H1 (cell line): Measurements from ENCODE around the gene DOCK3. TPM values are rescaled to one million over a fixed set of nuclear protein-coding genes. Genes with fewer than 3 reads are reported as not detected.

Experiments used
- CHD1 ChIP-seq: IDR thresholded peaks from 2 replicates; pipeline ENCODE4 v1.6.1; 2012; ENCODE audit warnings: low read depth, low read length, improper control_type of control experiment
- CTBP2 ChIP-seq: IDR thresholded peaks from 2 replicates; pipeline ENCODE4 v1.7.0; 2011; ENCODE audit warnings: borderline replicate concordance, mild to moderate bottlenecking, moderate library complexity, mixed read lengths, low read length; ENCODE audit not compliant: insufficient read depth, insufficient read length
- NANOG ChIP-seq: IDR thresholded peaks from 2 replicates; pipeline ENCODE4 v1.6.1; 2011; ENCODE audit warnings: low read length, low read depth, mild to moderate bottlenecking, inconsistent platforms; ENCODE audit not compliant: insufficient read depth, poor library complexity, severe bottlenecking
- NRF1 ChIP-seq: IDR thresholded peaks from 2 replicates; pipeline ENCODE4 v1.6.1; 2011; ENCODE audit warnings: mild to moderate bottlenecking, low read depth, low read length, improper control_type of control experiment
- POU5F1 ChIP-seq: IDR thresholded peaks from 2 replicates; pipeline ENCODE4 v1.6.1; 2011; ENCODE audit warnings: low read depth, mild to moderate bottlenecking, low read length, moderate library complexity
- polyA plus RNA-seq, 7 experiments: library from polyadenylated mRNA; depleted of rRNA in 3 of 7; stranded (reverse) in 5 of 7; unstranded in 2 of 7; fragments of >200 nt in 5 of 7; fragments of 200-250 nt in 2 of 7; gene quantifications; 1 replicate in 5 of 7; 2 replicates in 1 of 7; 4 replicates in 1 of 7; pipeline versions ENCODE4 v1.2.1 to v1.2.3, GENCODE V29; 2011 to 2013; ENCODE audit warnings: missing spikeins in 2 of 7, mixed read lengths in 2 of 7
- total RNA-seq: library from RNA; stranded (reverse); fragmentation: NEBNext Ultra II Directional; extraction: Animal tissue kit (Norgen Biotek cat#: 25700); gene quantifications from 2 replicates; pipeline ENCODE4 v1.2.1, GENCODE V29; 2021

DOCK3 gene
- total and polyA plus RNA-seq, 2 of the 8 experiments (the other 6 are each of a cell fraction or from before 2014, with no cell fraction given): 2.7 to 5.0 TPM

DNA sequence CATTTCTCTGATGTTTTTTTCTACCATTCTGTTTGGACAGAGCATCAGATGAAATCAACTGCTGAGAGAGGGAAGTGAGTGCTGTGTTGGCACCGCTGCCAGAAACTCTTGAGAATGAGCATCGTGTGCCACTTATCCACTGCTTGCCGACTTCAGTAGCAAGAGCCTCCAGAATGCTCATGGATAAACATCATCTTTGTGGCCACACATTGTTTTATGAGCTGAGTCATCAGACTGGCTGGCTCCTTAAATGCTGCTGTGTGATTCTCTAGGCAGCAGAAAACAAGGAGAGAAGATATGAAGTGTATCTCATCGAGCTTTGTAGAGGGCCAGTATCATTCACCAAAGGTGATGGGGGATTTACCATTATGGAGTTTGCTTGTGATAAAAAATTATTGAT is 3.4 kb upstream of the DOCK3 start (continued):
- TF ChIP-seq NANOG (no peak), NRF1 (no peak), CTBP2 (no peak), POU5F1 (no peak), CHD1 (no peak)
